AG04450 (cell line): ENCODE data around the gene PCNX2. TPM values are rescaled to one million over a fixed set of nuclear protein-coding genes. Genes with fewer than 3 reads are reported as not detected.

Experiments
- CTCF ChIA-PET: fragments of 300-600, 350-600 bp; formaldehyde crosslinking; extraction: SDS; loops from one replicate; lab custom pipeline; 2022; ENCODE audit warnings: antibody characterized with exemption, inconsistent platforms; lab: Charles Lee
- POLR2A ChIA-PET: fragments of 350-600 bp; formaldehyde crosslinking; extraction: SDS; loops from one replicate; lab custom pipeline; 2021; ENCODE audit warnings: antibody characterized with exemption, inconsistent platforms; lab: Yijun Ruan, JAX
- DNase-seq: peaks from one replicate; pipeline ENCODE4 v3.0.0-alpha.2; 2011; ENCODE audit warnings: low read depth, low spot score
- H3K27ac ChIP-seq: one replicate; pipeline ENCODE4 v1.5.1; 2012; ENCODE audit warnings: low read depth, low read length, control low read depth
- H3K27me3 ChIP-seq: one replicate; pipeline ENCODE4 v1.6.0; 2012; ENCODE audit warnings: low read length; ENCODE audit not compliant: control insufficient read depth, insufficient read depth
- H3K4me3 ChIP-seq: 2 replicates; pipeline ENCODE4 v1.5.1; 2011; ENCODE audit warnings: mild to moderate bottlenecking, low read depth, low read length, control low read depth
- H3K9me3 ChIP-seq: 2 replicates; pipeline ENCODE4 v1.5.1; 2012; ENCODE audit warnings: low read length; ENCODE audit not compliant: control insufficient read depth, insufficient read depth
- polyA plus RNA-seq: library from polyadenylated mRNA; depleted of rRNA; stranded (reverse); fragments of >200 nt; gene quantifications from 2 replicates; pipeline ENCODE4 v1.2.3, GENCODE V29; 2011
- TF ChIP-seq, protein P1 (sequence below): IDR thresholded peaks from 2 replicates; pipeline ENCODE4 v1.5.1; 2011; ENCODE audit warnings: low read depth, low read length, control low read depth, inconsistent platforms

The PCNX2 gene
- polyA plus RNA-seq, 1 experiment, result 29.8 TPM

DNA sequence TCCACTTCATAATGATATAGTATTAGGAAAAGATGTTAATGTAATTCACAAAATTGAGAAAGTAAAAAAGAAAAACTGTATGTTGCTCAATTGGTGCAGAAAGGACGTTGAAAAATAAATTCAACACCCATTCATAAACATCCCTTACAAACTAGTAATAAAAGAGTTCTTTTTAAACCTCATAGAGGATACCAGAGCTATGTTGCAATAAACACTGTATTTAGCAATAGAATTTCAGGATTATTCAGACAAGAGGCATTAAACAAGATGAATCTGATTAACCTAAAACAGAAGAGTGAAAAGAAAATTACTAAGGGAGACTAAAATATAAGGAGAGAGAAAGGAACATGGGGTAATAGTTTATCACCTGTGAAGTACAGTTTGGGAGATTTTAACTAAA is 190.3 kb downstream of the PCNX2 start:
- Histone ChIP-seq H3K9me3 (no peaks in the 10 kb centered on the region), H3K4me3 (no peak overlapping the region), H3K27ac (no peak overlapping the region), H3K27me3 (no peaks in the 10 kb centered on the region)
- ChIA-PET CTCF (no interaction called here), POLR2A (no interaction called here)
- TF ChIP-seq, protein P1, sequence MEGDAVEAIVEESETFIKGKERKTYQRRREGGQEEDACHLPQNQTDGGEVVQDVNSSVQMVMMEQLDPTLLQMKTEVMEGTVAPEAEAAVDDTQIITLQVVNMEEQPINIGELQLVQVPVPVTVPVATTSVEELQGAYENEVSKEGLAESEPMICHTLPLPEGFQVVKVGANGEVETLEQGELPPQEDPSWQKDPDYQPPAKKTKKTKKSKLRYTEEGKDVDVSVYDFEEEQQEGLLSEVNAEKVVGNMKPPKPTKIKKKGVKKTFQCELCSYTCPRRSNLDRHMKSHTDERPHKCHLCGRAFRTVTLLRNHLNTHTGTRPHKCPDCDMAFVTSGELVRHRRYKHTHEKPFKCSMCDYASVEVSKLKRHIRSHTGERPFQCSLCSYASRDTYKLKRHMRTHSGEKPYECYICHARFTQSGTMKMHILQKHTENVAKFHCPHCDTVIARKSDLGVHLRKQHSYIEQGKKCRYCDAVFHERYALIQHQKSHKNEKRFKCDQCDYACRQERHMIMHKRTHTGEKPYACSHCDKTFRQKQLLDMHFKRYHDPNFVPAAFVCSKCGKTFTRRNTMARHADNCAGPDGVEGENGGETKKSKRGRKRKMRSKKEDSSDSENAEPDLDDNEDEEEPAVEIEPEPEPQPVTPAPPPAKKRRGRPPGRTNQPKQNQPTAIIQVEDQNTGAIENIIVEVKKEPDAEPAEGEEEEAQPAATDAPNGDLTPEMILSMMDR, result no peak
- DNase-seq, result no peak

DNA sequence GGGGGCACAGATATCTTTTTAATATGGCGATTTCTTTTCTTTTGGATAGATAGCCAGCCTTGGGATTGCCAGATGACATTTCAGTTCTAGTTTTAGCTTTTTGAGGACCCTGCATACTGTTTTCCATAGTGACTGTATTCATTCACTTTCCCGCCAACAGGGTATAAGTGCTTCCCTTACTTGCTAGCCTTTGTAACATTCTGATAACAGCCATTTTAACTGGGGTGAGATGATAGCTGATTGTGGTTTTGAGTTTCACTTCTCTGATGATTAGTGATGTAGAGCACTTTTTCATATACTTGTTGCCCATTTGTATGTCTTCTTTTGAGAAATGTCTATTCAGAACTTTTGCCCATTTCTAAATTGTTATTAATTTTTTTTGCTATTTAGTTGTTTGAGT is 193.2 kb downstream of the PCNX2 start:
- H3K9me3 ChIP-seq, result no peaks in the 10 kb centered on the region
- TF ChIP-seq, protein P1, result no peak
- no peak overlapping the region for H3K4me3 ChIP-seq
- no peak overlapping the region for H3K27ac ChIP-seq
- POLR2A ChIA-PET, result no interaction called here
- DNase-seq, result no peak
- H3K27me3 ChIP-seq, result no peaks in the 10 kb centered on the region
- CTCF ChIA-PET, result no interaction called here

DNA sequence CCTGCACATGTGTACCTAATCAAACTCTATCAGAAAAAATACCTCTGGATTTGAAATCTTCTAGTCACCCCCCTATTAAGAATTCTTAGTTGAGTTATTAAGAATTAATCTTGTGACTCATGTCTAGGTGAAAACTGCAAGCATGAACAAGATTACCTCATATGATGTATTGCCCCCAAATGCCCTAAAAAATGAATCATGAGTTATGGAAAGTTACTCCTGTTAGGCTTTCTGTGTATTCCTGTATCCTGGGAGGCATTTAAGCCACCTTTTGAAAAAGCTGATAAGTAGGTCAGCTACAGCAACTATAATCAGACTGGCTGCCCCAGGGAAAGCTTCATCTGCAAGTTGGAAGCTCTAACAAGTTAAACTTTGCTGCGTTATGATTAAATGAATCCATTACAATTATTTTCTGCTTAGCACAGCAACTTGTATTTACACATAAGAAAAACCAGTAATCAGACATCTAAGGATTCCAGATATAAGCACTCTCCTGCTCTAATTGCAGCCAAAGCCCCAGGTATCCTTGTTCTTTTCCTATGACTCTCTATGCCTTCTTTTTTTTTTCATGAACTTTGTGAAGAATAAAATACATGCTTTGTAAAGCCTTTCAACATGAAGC is 197.5 kb downstream of the PCNX2 start:
- no peaks in the 10 kb centered on the region for H3K27me3 ChIP-seq
- no peak for DNase-seq

DNA sequence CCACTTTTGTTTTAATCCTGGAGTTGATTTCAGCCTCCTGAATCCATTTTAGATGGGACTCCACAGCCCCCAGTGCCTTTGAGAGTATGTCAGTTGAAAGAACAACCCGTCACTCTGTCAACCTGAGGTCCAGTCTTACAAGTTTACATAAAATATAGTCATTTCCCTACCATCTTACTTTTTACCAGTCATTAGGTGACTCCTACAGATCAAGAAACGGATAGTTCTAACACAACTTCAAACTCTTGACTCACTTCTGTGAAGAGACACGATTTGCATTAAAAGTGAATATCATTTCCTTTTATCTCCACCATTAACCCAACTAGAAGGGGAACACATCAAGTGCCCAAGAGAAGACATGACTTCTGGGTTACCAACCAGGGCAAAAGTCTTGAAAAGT is 198.0 kb downstream of the PCNX2 start:
- Histone ChIP-seq H3K27ac (no peak overlapping the region), H3K9me3 (no peaks in the 10 kb centered on the region), H3K27me3 (no peaks in the 10 kb centered on the region), H3K4me3 (no peak overlapping the region)
- TF ChIP-seq, protein P1, result no peak
- no peak for DNase-seq
- ChIA-PET POLR2A (interaction anchor here (0.7 kb wide), 1 partner anchor 114 kb away, joined by 3 read pairs; no protein-coding TSS in a partner anchor), CTCF (no interaction called here)

More for the DNA sequence above, 197.5 kb downstream of the PCNX2 start:
- H3K27ac ChIP-seq, result no peak overlapping the region
- CTCF ChIA-PET, result interaction anchor here (0.5 kb wide), 1 partner anchor 1332 kb away, joined by 4 read pairs; no protein-coding TSS in a partner anchor
- no peak overlapping the region for H3K4me3 ChIP-seq
- no peaks in the 10 kb centered on the region for H3K9me3 ChIP-seq
- TF ChIP-seq, protein P1, result no peak
- POLR2A ChIA-PET, result interaction anchor here (0.7 kb wide), 1 partner anchor 114 kb away, joined by 3 read pairs; no protein-coding TSS in a partner anchor

DNA sequence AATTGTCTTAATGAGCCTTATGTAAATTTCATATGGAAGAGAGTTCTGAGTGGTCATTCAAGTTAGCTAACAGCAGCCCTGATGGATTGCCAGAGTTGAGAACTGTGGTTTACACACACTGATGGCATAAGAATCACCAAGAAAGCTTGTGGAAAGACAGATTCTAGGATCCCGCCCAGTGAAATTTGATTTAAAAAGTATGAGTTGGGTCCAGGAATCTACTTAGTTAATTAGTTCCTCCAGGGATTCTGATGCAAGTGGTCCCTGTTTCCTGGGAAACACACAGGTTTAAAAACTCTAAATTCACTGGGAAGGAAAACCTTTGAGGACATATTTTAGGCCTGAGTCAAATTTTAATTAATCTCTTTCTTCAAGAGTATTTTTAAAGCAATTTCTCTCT is 200.8 kb downstream of the PCNX2 start:
- ChIA-PET CTCF (no interaction called here), POLR2A (interaction anchor here (0.6 kb wide), 1 partner anchor 779 kb away, joined by 3 read pairs; no protein-coding TSS in a partner anchor)
- Histone ChIP-seq H3K9me3 (no peaks in the 10 kb centered on the region), H3K4me3 (no peak overlapping the region), H3K27me3 (no peaks in the 10 kb centered on the region), H3K27ac (no peak overlapping the region)
- TF ChIP-seq, protein P1, result no peak
- DNase-seq, result no peak
